WI38 (cell line): ENCODE data around the gene SYT5.

Source experiments
- H3K4me3 ChIP-seq: 2 replicates; pipeline ENCODE4 v1.5.1; 2011; ENCODE audit warnings: low read depth, mild to moderate bottlenecking, control low read depth, low read length
- TF ChIP-seq, protein P1 (sequence below): IDR thresholded peaks from 2 replicates; pipeline ENCODE4 v1.5.1; 2012; ENCODE audit warnings: low read depth, mild to moderate bottlenecking, control low read depth, low read length

SYT5 gene

DNA sequence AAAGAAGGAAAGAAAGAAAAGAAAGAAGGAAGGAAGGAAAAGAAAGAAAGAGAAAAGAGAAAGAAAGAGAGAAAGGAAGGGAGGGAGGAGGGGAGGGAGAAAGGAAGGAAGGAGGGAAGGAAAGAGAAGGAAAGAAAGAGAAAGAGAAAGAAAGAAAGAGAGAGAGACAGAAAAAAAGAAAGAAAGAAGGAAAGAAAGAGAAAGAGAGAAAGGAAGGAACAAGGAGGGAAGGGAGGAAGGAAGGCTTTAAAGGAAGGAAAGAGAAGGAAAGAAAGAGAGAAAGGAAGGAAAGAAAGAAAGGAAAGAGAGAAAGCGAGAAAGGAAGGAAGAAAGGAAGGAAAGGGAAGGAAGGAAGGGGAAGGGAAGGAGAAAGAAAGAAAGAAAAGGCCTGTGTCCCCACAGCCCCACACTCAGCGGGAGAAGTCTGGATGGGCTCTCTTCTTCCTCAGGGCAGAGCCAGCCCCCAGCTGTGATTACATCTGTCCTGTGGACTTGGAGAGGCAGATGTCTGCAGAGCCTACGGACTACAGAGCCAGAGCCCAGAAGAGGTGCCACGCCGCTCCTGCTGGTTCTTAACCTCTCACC is 19.6 kb upstream of the SYT5 start:
- no peak overlapping the region for H3K4me3 ChIP-seq
- TF ChIP-seq, protein P1, sequence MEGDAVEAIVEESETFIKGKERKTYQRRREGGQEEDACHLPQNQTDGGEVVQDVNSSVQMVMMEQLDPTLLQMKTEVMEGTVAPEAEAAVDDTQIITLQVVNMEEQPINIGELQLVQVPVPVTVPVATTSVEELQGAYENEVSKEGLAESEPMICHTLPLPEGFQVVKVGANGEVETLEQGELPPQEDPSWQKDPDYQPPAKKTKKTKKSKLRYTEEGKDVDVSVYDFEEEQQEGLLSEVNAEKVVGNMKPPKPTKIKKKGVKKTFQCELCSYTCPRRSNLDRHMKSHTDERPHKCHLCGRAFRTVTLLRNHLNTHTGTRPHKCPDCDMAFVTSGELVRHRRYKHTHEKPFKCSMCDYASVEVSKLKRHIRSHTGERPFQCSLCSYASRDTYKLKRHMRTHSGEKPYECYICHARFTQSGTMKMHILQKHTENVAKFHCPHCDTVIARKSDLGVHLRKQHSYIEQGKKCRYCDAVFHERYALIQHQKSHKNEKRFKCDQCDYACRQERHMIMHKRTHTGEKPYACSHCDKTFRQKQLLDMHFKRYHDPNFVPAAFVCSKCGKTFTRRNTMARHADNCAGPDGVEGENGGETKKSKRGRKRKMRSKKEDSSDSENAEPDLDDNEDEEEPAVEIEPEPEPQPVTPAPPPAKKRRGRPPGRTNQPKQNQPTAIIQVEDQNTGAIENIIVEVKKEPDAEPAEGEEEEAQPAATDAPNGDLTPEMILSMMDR = no peak

DNA sequence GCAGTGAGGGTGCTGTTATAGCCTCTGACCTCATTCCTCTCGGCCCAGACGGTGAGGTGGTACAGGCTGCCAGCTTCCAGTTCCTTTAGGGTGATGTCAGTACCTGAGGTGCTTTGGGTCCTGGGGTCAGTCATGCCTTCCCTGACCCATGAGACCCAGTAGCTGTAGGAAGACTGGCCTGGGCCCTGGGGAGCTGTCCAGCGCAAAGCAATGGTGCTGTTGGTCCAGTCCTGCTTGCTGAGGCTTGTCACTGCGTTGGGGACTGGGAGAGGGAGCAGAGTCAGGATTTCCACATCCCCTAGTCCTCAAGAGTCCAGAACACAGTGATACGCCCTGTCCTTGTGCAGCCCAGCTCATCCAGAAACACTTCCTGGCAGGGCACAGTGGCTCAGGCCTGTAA is 18.6 kb upstream of the SYT5 start:
- H3K4me3 ChIP-seq = no peak overlapping the region
- TF ChIP-seq, protein P1 = no peak

DNA sequence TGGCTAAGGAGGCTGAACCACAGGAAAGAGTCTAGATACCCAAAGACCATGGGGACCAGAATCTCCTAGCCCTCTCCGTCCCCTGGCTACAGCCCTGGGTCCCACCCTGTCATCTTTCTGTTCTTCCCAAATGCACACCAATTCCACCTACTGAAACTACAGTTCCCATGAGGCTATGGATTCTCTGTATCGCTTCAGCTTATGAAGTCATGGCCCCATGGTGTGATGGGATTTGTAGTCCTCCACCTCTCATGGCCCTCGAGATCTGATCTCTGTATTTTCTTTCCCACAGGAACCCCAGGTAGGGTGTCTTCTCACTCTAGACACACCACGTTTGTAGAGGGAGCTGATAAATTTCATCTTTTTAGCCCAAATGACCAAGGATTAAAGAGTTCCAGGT is 17.4 kb upstream of the SYT5 start:
- TF ChIP-seq, protein P1 = no peak
- H3K4me3 ChIP-seq = no peak overlapping the region

DNA sequence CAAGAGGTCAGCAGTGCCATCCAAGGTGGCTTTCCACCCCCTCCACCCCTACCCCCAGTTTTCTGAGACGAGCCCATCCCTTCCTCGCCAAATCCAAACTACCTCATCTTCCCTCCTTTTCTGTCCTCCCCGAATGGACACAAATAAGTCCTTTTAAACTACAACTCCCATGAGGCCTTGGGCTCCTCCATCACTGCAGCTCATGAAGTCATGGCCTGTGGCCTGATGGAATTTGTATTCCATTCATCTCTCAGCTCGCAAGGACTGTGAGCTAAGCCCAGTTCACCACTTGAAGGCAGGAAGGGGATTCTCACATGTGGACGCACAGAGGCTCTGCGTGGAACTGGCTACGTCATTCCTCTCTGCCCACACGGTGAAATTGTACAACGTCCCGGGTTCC is 16.7 kb upstream of the SYT5 start:
- no peak overlapping the region for H3K4me3 ChIP-seq
- TF ChIP-seq, protein P1 = no peak

DNA sequence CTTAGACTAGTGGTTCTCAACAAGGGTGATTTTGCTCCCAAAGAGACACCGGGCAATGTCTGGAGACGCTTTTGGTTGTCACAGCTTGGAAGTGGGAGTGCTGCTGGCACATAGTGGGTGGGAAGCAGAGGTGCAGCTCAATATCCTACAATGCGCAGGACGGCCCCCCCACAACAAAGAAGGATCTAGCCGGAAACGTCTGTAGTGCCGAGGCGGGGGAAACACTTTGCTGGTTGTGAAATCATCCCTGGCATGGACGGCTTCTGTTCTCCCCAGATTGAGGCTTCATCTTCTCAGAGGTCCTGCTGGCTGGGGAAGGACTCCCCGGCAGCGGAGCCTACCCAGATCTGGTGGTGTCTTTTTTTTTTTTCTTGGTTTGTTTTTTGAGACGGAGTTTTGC is 13.4 kb upstream of the SYT5 start:
- TF ChIP-seq, protein P1 = no peak
- no peak overlapping the region for H3K4me3 ChIP-seq

DNA sequence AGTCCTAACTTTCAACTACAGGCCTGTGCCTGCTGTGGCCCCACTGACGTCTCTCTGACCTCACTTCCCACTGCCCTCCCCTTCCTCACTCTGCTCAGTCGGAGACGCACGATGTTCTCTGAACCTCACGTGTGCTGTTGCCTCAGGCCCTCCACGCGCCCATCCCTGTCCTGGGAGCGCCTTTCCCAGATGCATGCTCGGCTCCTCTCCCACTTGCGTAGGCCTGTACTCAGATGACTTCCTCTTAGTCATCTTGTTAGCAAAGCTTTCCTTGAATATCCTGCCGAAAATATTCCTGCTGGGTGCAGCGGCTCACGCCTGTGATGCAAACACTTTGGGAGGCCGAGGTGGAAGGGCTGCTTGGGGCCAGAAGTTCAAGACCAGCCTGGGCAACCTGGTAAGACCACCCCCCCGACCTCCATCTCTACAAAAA is 9.3 kb upstream of the SYT5 start:
- TF ChIP-seq, protein P1 = no peak
- no peak overlapping the region for H3K4me3 ChIP-seq

DNA sequence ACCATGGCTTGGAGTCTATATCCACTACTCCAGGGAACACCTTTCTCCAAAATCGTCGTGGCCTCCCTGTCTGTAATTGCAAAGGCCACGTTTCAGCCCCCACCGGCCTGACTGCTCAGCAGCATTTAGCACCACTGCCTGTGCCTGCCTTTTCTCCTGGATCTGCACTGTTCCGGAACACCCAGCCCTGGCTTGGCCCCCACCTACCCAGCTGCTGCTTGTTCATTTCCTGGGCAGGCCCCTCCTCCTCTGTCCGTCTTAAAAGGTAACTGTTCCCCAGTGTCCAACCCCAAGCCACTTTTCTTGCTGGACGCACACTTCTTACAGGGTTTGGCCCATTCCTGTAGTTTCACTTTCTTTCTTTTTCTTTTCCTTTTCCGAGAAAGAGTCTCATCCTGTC is 8.5 kb upstream of the SYT5 start:
- TF ChIP-seq, protein P1 = no peak
- no peak overlapping the region for H3K4me3 ChIP-seq
